PFSK-1 (cell line): ENCODE data around the gene GAS2L3.

Source experiments
- FOXP2 ChIP-seq: optimal IDR thresholded peaks from 2 replicates; pipeline ENCODE3; 2011; ENCODE audit warnings: borderline replicate concordance, control low read depth, inconsistent platforms; ENCODE audit not compliant: insufficient read depth; ENCODE audit errors: extremely low read length, extremely low read depth
- POLR2AphosphoS5 ChIP-seq: IDR thresholded peaks from 2 replicates; pipeline ENCODE4 v1.6.1; 2012; ENCODE audit warnings: low read depth, mild to moderate bottlenecking, control low read depth, low read length, moderate library complexity
- SIN3A ChIP-seq: IDR thresholded peaks from 2 replicates; pipeline ENCODE4 v1.6.1; 2012; ENCODE audit warnings: mild to moderate bottlenecking, low read length, moderate library complexity, borderline replicate concordance; ENCODE audit not compliant: insufficient read depth
- TAF1 ChIP-seq: IDR thresholded peaks from 2 replicates; pipeline ENCODE4 v1.6.1; 2012; ENCODE audit warnings: low read length, control low read depth, borderline replicate concordance; ENCODE audit not compliant: insufficient read depth
- TF ChIP-seq, protein P1 (sequence below), 2 experiments: IDR thresholded peaks; 2 replicates each; pipeline versions ENCODE4 v1.6.1 to v1.8.0; 2011 to 2012; ENCODE audit warnings: low read depth in 2 of 2, low read length in 2 of 2, control low read depth in 1 of 2, inconsistent platforms in 1 of 2, mild to moderate bottlenecking in 1 of 2, moderate library complexity in 1 of 2; ENCODE audit not compliant: insufficient read depth in 1 of 2

DNA sequence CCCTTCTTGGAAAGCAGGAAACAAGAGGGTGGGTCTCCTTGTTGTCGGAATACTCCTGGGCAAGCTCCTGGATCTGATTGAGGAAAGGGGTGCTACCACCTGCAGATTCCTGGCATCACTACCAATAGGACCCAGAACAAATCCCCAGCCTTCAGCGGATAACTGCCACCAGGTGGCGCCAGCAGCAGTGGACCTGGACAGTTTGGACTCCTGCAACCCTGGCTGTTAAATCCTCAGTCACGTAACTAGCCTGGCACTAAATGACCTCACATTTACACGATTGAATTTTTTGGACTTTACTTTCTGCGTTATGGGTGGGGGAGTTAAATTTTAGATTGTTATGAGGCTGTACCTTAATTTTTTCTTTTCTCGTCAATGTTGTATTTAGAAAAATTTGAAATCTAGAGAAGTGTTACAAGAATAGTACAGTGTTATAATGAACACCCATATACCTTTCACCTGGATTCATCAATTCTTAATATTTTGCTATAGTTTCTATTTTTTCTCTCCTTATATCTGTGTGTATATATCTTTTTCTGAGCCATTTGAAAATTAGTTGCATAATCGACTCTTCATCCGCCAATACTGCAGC lies 95.6 kb downstream of the GAS2L3 start:
- no peak for TF ChIP-seq TAF1
- TF ChIP-seq POLR2AphosphoS5, result no peak
- TF ChIP-seq SIN3A, result no peak
- TF ChIP-seq, protein P1, sequence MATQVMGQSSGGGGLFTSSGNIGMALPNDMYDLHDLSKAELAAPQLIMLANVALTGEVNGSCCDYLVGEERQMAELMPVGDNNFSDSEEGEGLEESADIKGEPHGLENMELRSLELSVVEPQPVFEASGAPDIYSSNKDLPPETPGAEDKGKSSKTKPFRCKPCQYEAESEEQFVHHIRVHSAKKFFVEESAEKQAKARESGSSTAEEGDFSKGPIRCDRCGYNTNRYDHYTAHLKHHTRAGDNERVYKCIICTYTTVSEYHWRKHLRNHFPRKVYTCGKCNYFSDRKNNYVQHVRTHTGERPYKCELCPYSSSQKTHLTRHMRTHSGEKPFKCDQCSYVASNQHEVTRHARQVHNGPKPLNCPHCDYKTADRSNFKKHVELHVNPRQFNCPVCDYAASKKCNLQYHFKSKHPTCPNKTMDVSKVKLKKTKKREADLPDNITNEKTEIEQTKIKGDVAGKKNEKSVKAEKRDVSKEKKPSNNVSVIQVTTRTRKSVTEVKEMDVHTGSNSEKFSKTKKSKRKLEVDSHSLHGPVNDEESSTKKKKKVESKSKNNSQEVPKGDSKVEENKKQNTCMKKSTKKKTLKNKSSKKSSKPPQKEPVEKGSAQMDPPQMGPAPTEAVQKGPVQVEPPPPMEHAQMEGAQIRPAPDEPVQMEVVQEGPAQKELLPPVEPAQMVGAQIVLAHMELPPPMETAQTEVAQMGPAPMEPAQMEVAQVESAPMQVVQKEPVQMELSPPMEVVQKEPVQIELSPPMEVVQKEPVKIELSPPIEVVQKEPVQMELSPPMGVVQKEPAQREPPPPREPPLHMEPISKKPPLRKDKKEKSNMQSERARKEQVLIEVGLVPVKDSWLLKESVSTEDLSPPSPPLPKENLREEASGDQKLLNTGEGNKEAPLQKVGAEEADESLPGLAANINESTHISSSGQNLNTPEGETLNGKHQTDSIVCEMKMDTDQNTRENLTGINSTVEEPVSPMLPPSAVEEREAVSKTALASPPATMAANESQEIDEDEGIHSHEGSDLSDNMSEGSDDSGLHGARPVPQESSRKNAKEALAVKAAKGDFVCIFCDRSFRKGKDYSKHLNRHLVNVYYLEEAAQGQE (IDR thresholded peaks at IDR 0.05; ENCODE audit: insufficient read depth in 1 of 2, low read depth in 2 of 2, low read length in 2 of 2), result no peak
- no peak for TF ChIP-seq FOXP2
